A549 treated with RU486 at 1 μM for 4 hours (cell line): Measurements from ENCODE around the gene PLEKHA8. TPM values are rescaled to one million over a fixed set of nuclear protein-coding genes. Genes with fewer than 3 reads are reported as not detected.

Experiments used
- total RNA-seq: library from RNA; stranded (reverse); fragments of 200-300 nt; extraction: Qiagen RNA extraction; gene quantifications from 5 replicates; pipeline ENCODE4 v1.2.3, GENCODE V29; 2022; ENCODE audit warnings: low read depth

Gene PLEKHA8
- total RNA-seq = 3.9 to 6.4 TPM (median 5.7 TPM) in 5 replicates

GRCh38 chr7:30028216-30028748 is at the start of gene PLEKHA8:
TSS of gene PLEKHA8 (plus strand) at chr7:30028412. CDS start at chr7:30028763, 351 bp downstream.

GRCh38 chr7:29989257-29989995 is 38.8 kb upstream of the PLEKHA8 start, which contains the start of gene SCRN1:
TSS of gene SCRN1 (minus strand) at chr7:29989801. CDS start at chr7:29969067, 20,734 bp downstream.

GRCh38 chr7:30026229-30027064 is 1.8 kb upstream of the PLEKHA8 start, which contains the start of gene FKBP14:
TSS of gene FKBP14 (minus strand) at chr7:30026702. CDS start at chr7:30026508, 194 bp downstream.

GRCh38 chr7:30134611-30135300 is 106.5 kb downstream of the PLEKHA8 start, which contains the start of gene MTURN:
TSS of gene MTURN (plus strand) at chr7:30134986. CDS start at chr7:30135137, 151 bp downstream.

Other genes starting within 250 kb of the PLEKHA8 start
- 0.53 to 0.78 TPM (median 0.58 TPM) in 5 replicates for gene WIPF3, start 221.9 kb upstream of the PLEKHA8 start, total RNA-seq
- gene SCRN1, start 38.6 kb upstream of the PLEKHA8 start, total RNA-seq = 48.4 to 71.5 TPM (median 66.4 TPM) in 5 replicates
- 6.6 to 10.3 TPM (median 10.1 TPM) in 5 replicates for gene FKBP14, start 1.7 kb upstream of the PLEKHA8 start, total RNA-seq
- gene MTURN, start 106.6 kb downstream of the PLEKHA8 start, total RNA-seq = 4.1 to 5.9 TPM (median 4.7 TPM) in 5 replicates